ENCODE results near the gene DDIT3. TPM values are rescaled to one million over a fixed set of nuclear protein-coding genes. Genes with fewer than 3 reads are reported as not detected.

DDIT3 gene
- total and polyA plus RNA-seq, 2 of the 8 experiments (the other 6 are each of a cell fraction or from before 2014, with no cell fraction given): 4.9 to 5.7 TPM

GRCh38 chr12:57467915-57468314 lies 52.4 kb downstream of the DDIT3 start:
- no peak overlapping the region for H4K5ac ChIP-seq (ENCODE audit: insufficient read length, low read depth, low read length)
- H3K14ac ChIP-seq (ENCODE audit: insufficient read length): no peak overlapping the region
- FAIRE-seq (no peak), DNase-seq (ENCODE audit: low read depth in 1 of 2, low spot score in 2 of 2) (no peak)
- no peaks in the 10 kb centered on the region for H3K23me2 ChIP-seq (ENCODE audit: low read depth, low read length)
- no peak overlapping the region for H2BK15ac ChIP-seq (ENCODE audit: low read length)
- no peak overlapping the region for H3K4me3 ChIP-seq (ENCODE audit: extremely low read depth in 1 of 4, insufficient read depth in 2 of 4, low read depth in 3 of 4, low read length in 4 of 4)
- no peak overlapping the region for H2BK20ac ChIP-seq (ENCODE audit: low read length)
- H3K27me3 ChIP-seq (replicated peaks in 1 of 4; ENCODE audit: control insufficient read depth in 3 of 4, extremely low read depth in 1 of 4, insufficient read depth in 3 of 4, low read length in 3 of 4): peaks cover 0 to 6% (median 2%) of the 10 kb centered on the region in 4 experiments; a peak in 1 of 7 replicates
- WGBS, 2 experiments (ENCODE audit: extremely low coverage in 1 of 2, insufficient coverage in 1 of 2, insufficient read length in 1 of 2, insufficient replicate concordance in 2 of 2, low coverage in 1 of 2, low lambda C conversion rate in 2 of 2, missing lambda C conversion rate in 1 of 2): 87% methylated on average over 11 of the region's 11 CpGs; no CpG with 5 or more reads in 1 of the 2 experiments
- no peak for TF ChIP-seq RBBP5 (IDR thresholded peaks at IDR 0.05; ENCODE audit: borderline replicate concordance, low read depth, low read length)
- peaks cover 0 to 2% of the 10 kb centered on the region in 2 experiments for H4K20me1 ChIP-seq (replicated peaks in 1 of 2; ENCODE audit: control insufficient read depth in 1 of 2, insufficient read depth in 2 of 2, low read length in 2 of 2)
- no peak overlapping the region for H2BK12ac ChIP-seq (ENCODE audit: low read depth, low read length)
- H3K36me3 ChIP-seq (ENCODE audit: control insufficient read depth in 2 of 4, insufficient read depth in 4 of 4, low read length in 3 of 4): peaks cover 0 to 11% (median 4%) of the 10 kb centered on the region in 4 experiments; a peak in 5 of 8 replicates
- H3K4me2 ChIP-seq (ENCODE audit: insufficient read depth in 1 of 2, low read depth in 2 of 2, low read length in 2 of 2): no peak overlapping the region
- POLR2A ChIA-PET (ENCODE audit: partially characterized antibody): no interaction called here
- H2AFZ ChIP-seq (ENCODE audit: low read length): no peak overlapping the region
- no peak overlapping the region for H3K4ac ChIP-seq (replicated peaks; ENCODE audit: insufficient read length, low read depth, low read length)
- H2BK120ac ChIP-seq (replicated peaks; ENCODE audit: low read depth, low read length): no peak overlapping the region
- H4K8ac ChIP-seq (ENCODE audit: extremely low read depth, insufficient read depth, low read length): no peak overlapping the region
- no peaks in the 10 kb centered on the region for H3K79me2 ChIP-seq (ENCODE audit: control insufficient read depth in 1 of 2, insufficient read depth in 2 of 2, low read length in 2 of 2)
- H2AK5ac ChIP-seq (ENCODE audit: low read depth, low read length): no peak overlapping the region
- H3K18ac ChIP-seq (ENCODE audit: extremely low read depth, low read length): no peak overlapping the region
- H3K79me1 ChIP-seq (ENCODE audit: low read depth, low read length): no peaks in the 10 kb centered on the region
- no peak overlapping the region for H3K9ac ChIP-seq (replicated peaks in 1 of 4; ENCODE audit: extremely low read depth in 1 of 4, low read depth in 3 of 4, low read length in 3 of 4)
- peaks cover 0 to 3% (median 0%) of the 10 kb centered on the region in 4 experiments; a peak in 1 of 7 replicates for H3K4me1 ChIP-seq (replicated peaks in 1 of 4; ENCODE audit: control insufficient read depth in 3 of 4, insufficient read depth in 4 of 4, low read length in 3 of 4)
- no peak overlapping the region for H2BK5ac ChIP-seq (ENCODE audit: low read depth, low read length)
- CTCF ChIA-PET (ENCODE audit: partially characterized antibody): interaction anchor here (1.5 to 25.1 kb wide), 2 partner anchors 10 to 12 kb away, joined by 6 to 441 read pairs; partner anchors contain the start of genes ARHGAP9, GLI1 and INHBE
- H3K23ac ChIP-seq (ENCODE audit: insufficient read length): no peak overlapping the region
- H3K9me3 ChIP-seq (ENCODE audit: insufficient read depth in 2 of 2, low read depth in 1 of 2, low read length in 1 of 2): no peaks in the 10 kb centered on the region
- H4K91ac ChIP-seq (replicated peaks; ENCODE audit: insufficient read length, low read length): no peak overlapping the region
- no peak overlapping the region for H3K27ac ChIP-seq (ENCODE audit: low read depth, low read length)
- no peak overlapping the region for H3K56ac ChIP-seq (replicated peaks; ENCODE audit: insufficient read length, low read depth, low read length)

Data from H1 (cell line).